HepG2 (cell line): Measurements from ENCODE around the gene SRPK3. TPM values are rescaled to one million over a fixed set of nuclear protein-coding genes. Genes with fewer than 3 reads are reported as not detected.

ENCODE experiments used
- ATAC-seq: fragments of 200-7000 bp; cut with Tn5 transposase; 3 replicates; pipeline ENCODE4 v1.9.1; 2020; ENCODE audit warnings: mild to moderate bottlenecking, moderate library complexity
- BruUV-seq: library from RNA; stranded (reverse); fragments of 400-500 nt; replicated peaks from 2 replicates; lab custom pipeline; 2021; lab: Mats Ljungman, UMichigan
- CTCF ChIA-PET: fragments of 300-600 bp; formaldehyde crosslinking; extraction: SDS; loops from one replicate; lab custom pipeline; 2021; ENCODE audit warnings: low total read pairs, inconsistent platforms, low intra/inter-chr PET ratio; lab: Yijun Ruan, JAX
- POLR2A ChIA-PET: fragments of 350-600 bp; sonication (Branson Sonifier 250); formaldehyde crosslinking; loops from one replicate; lab custom pipeline; 2020; ENCODE audit warnings: antibody characterized with exemption, inconsistent platforms; lab: Yijun Ruan, JAX
- DNase-seq: peaks from one replicate; pipeline ENCODE4 v3.0.0-alpha.2; 2015; ENCODE audit warnings: low spot score
- FAIRE-seq: peaks from 3 replicates; lab custom pipeline; 2011; peaks lifted over from hg19 to GRCh38; lab: Jason Lieb, UNC
- H2AFZ ChIP-seq: one replicate; pipeline ENCODE4 v1.6.1; 2011; ENCODE audit warnings: low read length, inconsistent platforms
- H3K27ac ChIP-seq: fragments of 300-600 bp; 3 replicates; pipeline ENCODE4 v1.8.0; 2011; ENCODE audit warnings: mixed run types, mild to moderate bottlenecking, mixed read lengths, low read length, inconsistent platforms; ENCODE audit not compliant: insufficient read depth; ENCODE audit errors: extremely low read length
- H3K27me3 ChIP-seq, 2 experiments: fragments of 200-600 bp in 1 of 2; 2 replicates in 1 of 2; 3 replicates in 1 of 2; pipeline versions ENCODE4 v1.6.0 to v1.8.0; 2011; ENCODE audit warnings: low read length in 2 of 2, mild to moderate bottlenecking in 2 of 2, moderate library complexity in 2 of 2, inconsistent platforms in 1 of 2; ENCODE audit not compliant: insufficient read depth in 2 of 2, control insufficient read depth in 1 of 2
- H3K36me3 ChIP-seq, 2 experiments: fragments of 200-600 bp in 1 of 2; replicated peaks in 1 of 2; 2 replicates in 1 of 2; 3 replicates in 1 of 2; pipeline versions ENCODE4 v1.5.1 to v1.8.0; 2011; ENCODE audit warnings: low read length in 2 of 2, inconsistent platforms in 1 of 2; ENCODE audit not compliant: insufficient read depth in 2 of 2, control insufficient read depth in 1 of 2
- H3K4me1 ChIP-seq: 2 replicates; pipeline ENCODE4 v1.5.1; 2012; ENCODE audit warnings: low read length, inconsistent platforms; ENCODE audit not compliant: insufficient read depth
- H3K4me2 ChIP-seq: 2 replicates; pipeline ENCODE4 v1.6.0; 2011; ENCODE audit warnings: low read depth, low read length, inconsistent platforms
- H3K4me3 ChIP-seq, 3 experiments: fragments of 200-600 bp in 1 of 3; sonication (generic), shearing (Covaris generic) in 1 of 3; replicated peaks in 1 of 3; 2 replicates each; pipeline ENCODE4 v1.5.1; 2011 to 2016; ENCODE audit warnings: low read length in 3 of 3, inconsistent platforms in 2 of 3, low read depth in 2 of 3, mild to moderate bottlenecking in 2 of 3, control low read depth in 1 of 3, mixed read lengths in 1 of 3; ENCODE audit not compliant: insufficient read depth in 1 of 3
- H3K79me2 ChIP-seq: one replicate; pipeline ENCODE4 v1.6.1; 2011; ENCODE audit warnings: low read length, inconsistent platforms; ENCODE audit not compliant: insufficient read depth
- H3K9ac ChIP-seq: 2 replicates; pipeline ENCODE4 v1.6.0; 2011; ENCODE audit warnings: mild to moderate bottlenecking, low read depth, low read length, inconsistent platforms; ENCODE audit not compliant: insufficient read depth
- H3K9me3 ChIP-seq: 2 replicates; pipeline ENCODE4 v1.5.1; 2012; ENCODE audit warnings: mild to moderate bottlenecking, low read length
- H4K20me1 ChIP-seq: 2 replicates; pipeline ENCODE4 v1.6.0; 2011; ENCODE audit warnings: inconsistent platforms, mild to moderate bottlenecking, low read length, moderate library complexity; ENCODE audit not compliant: insufficient read depth
- ZNF256 ChIP-seq: sonication (generic); formaldehyde crosslinking; conservative IDR thresholded peaks from 2 replicates; pipeline ENCODE4 v1.4.0; 2020; ENCODE audit warnings: missing genetic modification reagents
- ZSCAN25 ChIP-seq: sonication (generic); formaldehyde crosslinking; IDR thresholded peaks from 2 replicates; pipeline ENCODE4 v1.8.0; 2022; ENCODE audit warnings: mild to moderate bottlenecking, missing genetic modification reagents
- WGBS: methylation state at CpG from one replicate; pipeline ENCODE4 v1.1.6; 2017; ENCODE audit warnings: low lambda C conversion rate; 5-methylcytosine and 5-hydroxymethylcytosine counted together
- in situ Hi-C: cut with HindIII; loops from 2 replicates; pipeline ENCODE4 v1.10.0; 2017; ENCODE audit warnings: low pct_unique_long_range_greater_than_20kb; ENCODE audit not compliant: extremely low pct_ligation_motif_present
- intact Hi-C: fragments of 100-400 bp; cut with micrococcal nuclease; formaldehyde crosslinking; loops from one replicate; pipeline ENCODE4 v1.10.0; 2022; ENCODE audit not compliant: unreplicated experiment
- polyA plus RNA-seq, 8 experiments: library from polyadenylated mRNA; depleted of rRNA in 3 of 8; stranded (reverse) in 7 of 8; unstranded in 1 of 8; fragments of >200 nt; fragmentation: Illumina TruSeq in 4 of 8; extraction: Trizol in 4 of 8; gene quantifications; 2 replicates each; pipeline versions ENCODE4 v1.2.1 to v1.2.3, GENCODE V29; 2011 to 2016; ENCODE audit warnings: low read depth in 4 of 8, missing spikeins in 1 of 8, mixed read lengths in 1 of 8; ENCODE audit not compliant: insufficient read depth in 1 of 8
- total RNA-seq, 5 experiments: library from RNA; depleted of rRNA; stranded (reverse); fragments of >200 nt; fragmentation: Illumina TruSeq; extraction: Trizol; gene quantifications; 2 replicates each; pipeline ENCODE4 v1.2.3, GENCODE V29; 2016; ENCODE audit warnings: low read depth in 1 of 5
- TF ChIP-seq, protein P1 (sequence below): sonication (generic); formaldehyde crosslinking; IDR thresholded peaks from 2 replicates; pipeline ENCODE4 v1.8.1; 2022; ENCODE audit warnings: mild to moderate bottlenecking, missing genetic modification reagents
- TF ChIP-seq, protein P2 (sequence below): sonication (generic); formaldehyde crosslinking; IDR thresholded peaks from 2 replicates; pipeline ENCODE4 v1.4.0; 2020; ENCODE audit warnings: mild to moderate bottlenecking, missing genetic modification reagents
- TF ChIP-seq, protein P3 (sequence below): sonication (generic); formaldehyde crosslinking; IDR thresholded peaks from 2 replicates; pipeline ENCODE4 v1.4.0; 2020; ENCODE audit warnings: missing genetic modification reagents, borderline replicate concordance
- TF ChIP-seq, protein P4 (sequence below): sonication (generic); formaldehyde crosslinking; IDR thresholded peaks from 2 replicates; pipeline ENCODE4 v1.5.0; 2020; ENCODE audit warnings: missing genetic modification reagents
- TF ChIP-seq, protein P5 (sequence below), 2 experiments: sonication (generic) in 1 of 2; formaldehyde crosslinking in 1 of 2; IDR thresholded peaks; 2 replicates each; pipeline versions ENCODE4 v1.6.1 to v1.9.0; 2014 to 2022; ENCODE audit warnings: antibody characterized with exemption in 1 of 2, borderline replicate concordance in 1 of 2, inconsistent platforms in 1 of 2, low read depth in 1 of 2, missing genetic modification reagents in 1 of 2

Gene SRPK3
- total and polyA plus RNA-seq, 2 of the 13 experiments (the other 11 are each of a cell fraction or from before 2014, with no cell fraction given): 0.22 to 0.30 TPM

DNA sequence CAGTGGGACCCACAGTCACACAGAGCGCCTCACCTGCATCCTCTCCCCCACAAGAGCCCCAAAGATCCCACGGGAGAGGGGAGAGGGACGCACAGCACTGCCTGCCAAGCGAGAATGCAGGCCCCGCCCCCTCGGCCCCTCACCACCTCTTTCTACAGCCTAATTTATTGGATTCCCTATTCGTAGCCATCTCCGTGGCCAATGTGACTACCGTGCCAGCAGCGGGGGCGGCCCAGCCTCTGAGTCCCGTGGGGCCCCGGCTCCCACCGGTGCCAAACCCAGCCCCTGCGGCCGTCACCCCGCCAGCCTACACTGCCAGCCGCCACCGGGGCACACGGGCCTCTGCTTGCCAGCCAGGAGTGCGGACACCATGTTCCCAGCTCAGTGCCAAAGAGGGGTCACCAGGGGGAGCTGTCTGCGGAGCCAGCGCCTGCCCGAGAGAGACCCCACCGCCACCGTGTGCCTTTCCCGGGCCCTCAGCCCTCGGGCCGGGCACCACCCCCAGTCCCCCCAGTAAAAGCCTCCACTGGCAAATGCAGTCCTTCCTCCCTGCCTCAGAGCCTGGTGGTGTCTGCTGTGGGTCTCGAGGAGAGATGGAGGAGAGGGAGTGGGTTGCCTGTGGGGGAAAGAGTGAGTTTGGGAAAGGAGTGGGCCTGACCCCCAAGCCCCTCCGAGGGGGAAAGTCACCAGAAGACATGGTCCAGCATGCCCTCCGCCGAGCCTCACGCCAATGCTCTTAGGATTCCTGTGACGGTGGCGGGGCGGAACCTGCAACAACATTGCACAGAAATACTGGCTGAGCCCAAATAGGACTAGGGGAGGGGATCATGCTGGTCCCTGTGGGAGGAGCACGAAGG, 36.4 kb upstream of the SRPK3 start:
- Histone ChIP-seq H2AFZ (no peak overlapping the region), H3K4me3 (no peak overlapping the region), H3K79me2 (no peaks in the 10 kb centered on the region), H3K36me3 (no peaks in the 10 kb centered on the region), H3K4me1 (no peaks in the 10 kb centered on the region), H3K27me3 (no peaks in the 10 kb centered on the region), H3K9ac (no peak overlapping the region), H3K9me3 (no peaks in the 10 kb centered on the region), H3K27ac (no peak overlapping the region), H3K4me2 (no peak overlapping the region), H4K20me1 (no peaks in the 10 kb centered on the region)
- in situ Hi-C loops (no loop called here), intact Hi-C loops (no loop called here)
- FAIRE-seq (no peak), ATAC-seq (no peak; the same call in 2 of the 3 replicates), DNase-seq (no peak)
- 81% methylated on average over 10 of the region's 38 CpGs for WGBS
- ChIA-PET CTCF (no interaction called here), POLR2A (no interaction called here)
- BruUV-seq: TSS peak; percentile 44
- TF ChIP-seq, protein P1, sequence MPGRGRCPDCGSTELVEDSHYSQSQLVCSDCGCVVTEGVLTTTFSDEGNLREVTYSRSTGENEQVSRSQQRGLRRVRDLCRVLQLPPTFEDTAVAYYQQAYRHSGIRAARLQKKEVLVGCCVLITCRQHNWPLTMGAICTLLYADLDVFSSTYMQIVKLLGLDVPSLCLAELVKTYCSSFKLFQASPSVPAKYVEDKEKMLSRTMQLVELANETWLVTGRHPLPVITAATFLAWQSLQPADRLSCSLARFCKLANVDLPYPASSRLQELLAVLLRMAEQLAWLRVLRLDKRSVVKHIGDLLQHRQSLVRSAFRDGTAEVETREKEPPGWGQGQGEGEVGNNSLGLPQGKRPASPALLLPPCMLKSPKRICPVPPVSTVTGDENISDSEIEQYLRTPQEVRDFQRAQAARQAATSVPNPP: no peak
- TF ChIP-seq, protein P2, sequence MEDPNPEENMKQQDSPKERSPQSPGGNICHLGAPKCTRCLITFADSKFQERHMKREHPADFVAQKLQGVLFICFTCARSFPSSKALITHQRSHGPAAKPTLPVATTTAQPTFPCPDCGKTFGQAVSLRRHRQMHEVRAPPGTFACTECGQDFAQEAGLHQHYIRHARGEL (CRISPR knock-in tag): no peak
- TF ChIP-seq ZSCAN25 (0 out of 2 replicates have a peak, but pooled peaks have one; percentile 14), ZNF256 (CRISPR knock-in tag) (no peak)
- TF ChIP-seq, protein P3, sequence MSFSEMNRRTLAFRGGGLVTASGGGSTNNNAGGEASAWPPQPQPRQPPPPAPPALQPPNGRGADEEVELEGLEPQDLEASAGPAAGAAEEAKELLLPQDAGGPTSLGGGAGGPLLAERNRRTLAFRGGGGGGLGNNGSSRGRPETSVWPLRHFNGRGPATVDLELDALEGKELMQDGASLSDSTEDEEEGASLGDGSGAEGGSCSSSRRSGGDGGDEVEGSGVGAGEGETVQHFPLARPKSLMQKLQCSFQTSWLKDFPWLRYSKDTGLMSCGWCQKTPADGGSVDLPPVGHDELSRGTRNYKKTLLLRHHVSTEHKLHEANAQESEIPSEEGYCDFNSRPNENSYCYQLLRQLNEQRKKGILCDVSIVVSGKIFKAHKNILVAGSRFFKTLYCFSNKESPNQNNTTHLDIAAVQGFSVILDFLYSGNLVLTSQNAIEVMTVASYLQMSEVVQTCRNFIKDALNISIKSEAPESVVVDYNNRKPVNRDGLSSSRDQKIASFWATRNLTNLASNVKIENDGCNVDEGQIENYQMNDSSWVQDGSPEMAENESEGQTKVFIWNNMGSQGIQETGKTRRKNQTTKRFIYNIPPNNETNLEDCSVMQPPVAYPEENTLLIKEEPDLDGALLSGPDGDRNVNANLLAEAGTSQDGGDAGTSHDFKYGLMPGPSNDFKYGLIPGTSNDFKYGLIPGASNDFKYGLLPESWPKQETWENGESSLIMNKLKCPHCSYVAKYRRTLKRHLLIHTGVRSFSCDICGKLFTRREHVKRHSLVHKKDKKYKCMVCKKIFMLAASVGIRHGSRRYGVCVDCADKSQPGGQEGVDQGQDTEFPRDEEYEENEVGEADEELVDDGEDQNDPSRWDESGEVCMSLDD (CRISPR knock-in tag): no peak
- TF ChIP-seq, protein P4, sequence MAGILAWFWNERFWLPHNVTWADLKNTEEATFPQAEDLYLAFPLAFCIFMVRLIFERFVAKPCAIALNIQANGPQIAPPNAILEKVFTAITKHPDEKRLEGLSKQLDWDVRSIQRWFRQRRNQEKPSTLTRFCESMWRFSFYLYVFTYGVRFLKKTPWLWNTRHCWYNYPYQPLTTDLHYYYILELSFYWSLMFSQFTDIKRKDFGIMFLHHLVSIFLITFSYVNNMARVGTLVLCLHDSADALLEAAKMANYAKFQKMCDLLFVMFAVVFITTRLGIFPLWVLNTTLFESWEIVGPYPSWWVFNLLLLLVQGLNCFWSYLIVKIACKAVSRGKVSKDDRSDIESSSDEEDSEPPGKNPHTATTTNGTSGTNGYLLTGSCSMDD (CRISPR knock-in tag): no peak
- TF ChIP-seq, protein P5, sequence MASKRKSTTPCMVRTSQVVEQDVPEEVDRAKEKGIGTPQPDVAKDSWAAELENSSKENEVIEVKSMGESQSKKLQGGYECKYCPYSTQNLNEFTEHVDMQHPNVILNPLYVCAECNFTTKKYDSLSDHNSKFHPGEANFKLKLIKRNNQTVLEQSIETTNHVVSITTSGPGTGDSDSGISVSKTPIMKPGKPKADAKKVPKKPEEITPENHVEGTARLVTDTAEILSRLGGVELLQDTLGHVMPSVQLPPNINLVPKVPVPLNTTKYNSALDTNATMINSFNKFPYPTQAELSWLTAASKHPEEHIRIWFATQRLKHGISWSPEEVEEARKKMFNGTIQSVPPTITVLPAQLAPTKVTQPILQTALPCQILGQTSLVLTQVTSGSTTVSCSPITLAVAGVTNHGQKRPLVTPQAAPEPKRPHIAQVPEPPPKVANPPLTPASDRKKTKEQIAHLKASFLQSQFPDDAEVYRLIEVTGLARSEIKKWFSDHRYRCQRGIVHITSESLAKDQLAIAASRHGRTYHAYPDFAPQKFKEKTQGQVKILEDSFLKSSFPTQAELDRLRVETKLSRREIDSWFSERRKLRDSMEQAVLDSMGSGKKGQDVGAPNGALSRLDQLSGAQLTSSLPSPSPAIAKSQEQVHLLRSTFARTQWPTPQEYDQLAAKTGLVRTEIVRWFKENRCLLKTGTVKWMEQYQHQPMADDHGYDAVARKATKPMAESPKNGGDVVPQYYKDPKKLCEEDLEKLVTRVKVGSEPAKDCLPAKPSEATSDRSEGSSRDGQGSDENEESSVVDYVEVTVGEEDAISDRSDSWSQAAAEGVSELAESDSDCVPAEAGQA (IDR thresholded peaks at IDR 0.05; ENCODE audit: low read depth): no peak
- TF ChIP-seq, protein P5 (CRISPR knock-in tag; IDR thresholded peaks at IDR 0.05; ENCODE audit: borderline replicate concordance): no peak
